Measurements from ENCODE around the gene CNTN4.

DNA sequence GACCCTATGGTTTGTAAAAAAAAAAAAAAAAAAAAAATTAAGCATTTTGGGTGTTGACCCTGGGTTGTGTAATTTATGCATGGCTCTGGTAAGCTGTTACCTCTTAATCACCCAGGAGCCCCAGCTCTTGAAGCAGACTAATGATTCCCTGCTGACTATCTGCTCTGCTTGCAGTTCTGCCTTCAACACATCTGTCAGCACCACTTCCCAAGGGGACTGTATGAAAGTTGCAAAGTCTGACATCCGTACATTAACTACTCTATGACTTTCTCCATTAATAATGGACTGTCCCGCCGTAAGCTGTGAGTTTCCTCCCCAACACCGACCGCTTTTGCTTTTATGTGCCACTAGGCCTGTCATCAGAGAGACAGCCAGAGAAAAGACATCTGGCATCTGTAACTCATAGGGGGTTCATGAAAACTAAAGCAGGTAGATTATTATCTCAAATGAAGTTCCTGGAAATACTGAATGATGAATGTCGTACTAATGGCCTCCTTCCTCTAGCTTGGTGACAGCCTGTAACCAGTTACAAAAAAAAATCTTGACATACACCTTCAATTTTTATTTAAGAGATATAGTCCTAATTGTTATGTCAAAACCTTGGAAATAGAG, 740.0 kb downstream of the CNTN4 start:
- TF ChIP-seq POLR2A (IDR thresholded peaks at IDR 0.05) = no peak
- TF ChIP-seq, protein P1, sequence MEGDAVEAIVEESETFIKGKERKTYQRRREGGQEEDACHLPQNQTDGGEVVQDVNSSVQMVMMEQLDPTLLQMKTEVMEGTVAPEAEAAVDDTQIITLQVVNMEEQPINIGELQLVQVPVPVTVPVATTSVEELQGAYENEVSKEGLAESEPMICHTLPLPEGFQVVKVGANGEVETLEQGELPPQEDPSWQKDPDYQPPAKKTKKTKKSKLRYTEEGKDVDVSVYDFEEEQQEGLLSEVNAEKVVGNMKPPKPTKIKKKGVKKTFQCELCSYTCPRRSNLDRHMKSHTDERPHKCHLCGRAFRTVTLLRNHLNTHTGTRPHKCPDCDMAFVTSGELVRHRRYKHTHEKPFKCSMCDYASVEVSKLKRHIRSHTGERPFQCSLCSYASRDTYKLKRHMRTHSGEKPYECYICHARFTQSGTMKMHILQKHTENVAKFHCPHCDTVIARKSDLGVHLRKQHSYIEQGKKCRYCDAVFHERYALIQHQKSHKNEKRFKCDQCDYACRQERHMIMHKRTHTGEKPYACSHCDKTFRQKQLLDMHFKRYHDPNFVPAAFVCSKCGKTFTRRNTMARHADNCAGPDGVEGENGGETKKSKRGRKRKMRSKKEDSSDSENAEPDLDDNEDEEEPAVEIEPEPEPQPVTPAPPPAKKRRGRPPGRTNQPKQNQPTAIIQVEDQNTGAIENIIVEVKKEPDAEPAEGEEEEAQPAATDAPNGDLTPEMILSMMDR (IDR thresholded peaks at IDR 0.05) = no peak
- no peak for TF ChIP-seq EP300 (IDR thresholded peaks at IDR 0.05)

Measured in gastroesophageal sphincter (tissue), 3 donors.